ENCODE results near the gene GLCCI1. TPM values are rescaled to one million over a fixed set of nuclear protein-coding genes. Genes with fewer than 3 reads are reported as not detected.

The GLCCI1 gene
- total RNA-seq = 1 to 10 TPM; 4.1 to 4.3 TPM

GRCh38 chr7:7968544-7969305 lies at the start of gene GLCCI1:
TSS of gene GLCCI1 (plus strand) at chr7:7968796. CDS start at chr7:7969351, 555 bp downstream.

All from melanocyte of skin (primary cell).